Effector CD8-positive, alpha-beta T cell (primary cell): ENCODE results near the gene PLPP3.

Experiments used
- DNase-seq: peaks from one replicate; lab custom pipeline; 2025; lab: John Stamatoyannopoulos, UW

The PLPP3 gene

DNA sequence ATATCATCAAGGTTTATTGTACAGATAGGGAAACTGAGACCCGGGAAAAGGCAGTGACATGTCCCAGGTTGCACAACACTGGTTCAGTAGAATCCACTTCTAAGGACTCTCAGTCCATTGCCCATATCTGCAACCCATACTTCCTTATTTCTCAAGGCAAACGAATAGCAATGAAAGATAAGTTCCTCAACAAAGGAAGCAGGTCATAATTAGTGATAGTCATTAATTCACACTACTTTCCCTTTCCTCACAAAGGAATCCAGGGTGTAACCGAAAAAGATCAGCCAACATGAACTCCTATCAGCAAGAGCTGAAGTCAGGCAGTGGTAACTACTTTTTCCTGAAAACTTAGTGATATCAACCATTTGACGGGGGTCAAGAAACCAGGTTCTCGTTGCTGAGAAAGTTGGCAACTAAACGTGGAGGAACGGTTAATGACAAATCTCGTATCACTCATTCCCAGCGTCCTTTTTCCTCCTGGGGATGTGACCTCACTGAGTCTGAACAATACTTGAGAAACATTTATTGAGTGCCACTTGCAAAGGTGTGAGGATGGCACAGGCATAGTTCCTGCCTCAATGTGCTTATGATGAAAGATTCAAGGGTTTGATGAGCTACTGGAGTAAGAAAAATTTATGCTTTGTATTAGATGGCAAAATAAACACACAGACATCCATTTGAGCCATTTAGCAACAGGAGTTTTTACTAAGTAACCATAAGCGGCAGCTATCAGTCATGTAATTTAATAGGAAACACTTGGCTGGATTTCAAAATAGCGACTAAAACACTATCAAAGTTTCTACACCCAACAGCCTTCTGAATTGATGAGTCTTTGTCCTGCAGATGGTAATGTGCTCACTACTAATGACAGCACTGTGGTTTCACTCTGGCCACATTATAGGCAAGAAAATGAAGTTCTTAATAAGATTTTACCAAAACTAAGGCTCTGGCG, 82.3 kb downstream of the PLPP3 start:
- DNase-seq = no peak

DNA sequence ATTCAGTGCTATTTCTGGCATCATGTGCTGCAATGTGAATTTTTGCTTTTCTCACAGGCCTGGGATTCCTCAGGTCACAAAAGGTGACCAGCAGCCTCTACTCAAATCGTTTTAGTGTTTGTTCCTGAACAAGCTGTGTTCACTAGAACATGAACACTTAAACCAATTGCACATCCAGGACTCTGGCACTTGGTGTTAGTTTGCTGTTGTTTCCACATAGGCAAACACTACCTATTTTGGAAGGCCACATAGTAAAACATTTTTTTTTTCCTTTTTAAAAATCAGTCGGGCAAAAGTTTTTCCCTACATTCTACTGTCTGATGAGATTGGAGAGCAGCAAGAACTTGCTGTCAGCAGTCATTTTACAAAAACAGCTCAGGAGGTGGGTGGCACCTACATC, 83.2 kb downstream of the PLPP3 start:
- no peak for DNase-seq

DNA sequence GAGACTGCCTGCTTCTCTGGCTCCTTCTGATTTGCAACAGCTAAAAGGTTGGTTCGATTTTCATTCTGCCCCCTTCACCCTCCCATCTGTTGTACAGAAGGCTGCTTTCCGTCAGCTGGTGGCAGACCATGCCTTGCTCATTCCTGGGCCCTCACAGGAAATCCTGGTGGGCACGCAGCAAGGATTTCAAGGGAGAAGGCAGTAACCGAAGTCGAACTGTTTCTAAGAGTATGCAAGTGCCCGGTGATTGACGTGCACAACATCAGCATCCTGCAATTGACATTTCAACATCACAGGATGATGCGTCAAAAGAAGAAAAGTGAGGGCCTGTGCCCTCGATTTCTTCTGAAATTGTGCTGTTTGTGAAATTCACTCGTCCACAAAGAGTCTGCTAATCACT, 83.8 kb downstream of the PLPP3 start:
- no peak for DNase-seq

DNA sequence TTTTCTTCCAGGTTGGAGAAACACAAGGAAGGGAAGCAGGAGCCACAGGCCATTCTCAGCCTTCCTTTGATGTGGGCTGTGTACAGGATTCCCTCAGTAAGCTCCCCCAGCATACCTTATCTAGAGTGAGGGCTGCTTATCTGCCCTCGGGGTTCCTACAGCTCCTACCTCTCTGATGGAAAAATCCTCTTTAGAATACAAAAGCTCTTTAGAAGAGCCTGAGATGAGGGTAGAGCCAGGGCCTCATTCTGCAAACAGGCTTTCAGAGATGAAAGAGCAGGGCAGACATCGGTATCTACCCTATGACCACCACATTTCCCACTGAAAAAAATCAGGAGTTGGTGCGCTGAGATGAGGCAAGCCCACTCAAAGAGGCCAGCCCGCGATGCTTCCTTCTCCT, 85.1 kb downstream of the PLPP3 start:
- DNase-seq = no peak

DNA sequence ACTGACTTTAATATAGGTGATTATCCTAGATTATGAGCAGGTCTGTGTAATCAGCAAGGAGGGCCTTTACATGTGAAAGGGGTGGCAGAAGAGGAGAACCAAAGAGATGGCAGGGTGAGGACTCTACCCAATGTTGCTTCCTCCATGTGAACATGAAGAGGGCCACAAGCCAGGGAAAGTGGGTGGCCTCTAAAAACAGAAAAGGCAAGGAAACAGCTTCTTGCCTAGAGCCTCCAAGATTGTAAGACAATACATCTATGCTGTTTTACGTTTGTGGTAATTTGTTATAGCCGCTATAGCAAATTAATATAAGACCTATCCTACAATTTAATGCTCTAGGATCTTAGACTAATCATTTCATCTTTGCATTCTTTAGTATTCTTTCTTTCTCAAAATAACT, 85.5 kb downstream of the PLPP3 start:
- no peak for DNase-seq

DNA sequence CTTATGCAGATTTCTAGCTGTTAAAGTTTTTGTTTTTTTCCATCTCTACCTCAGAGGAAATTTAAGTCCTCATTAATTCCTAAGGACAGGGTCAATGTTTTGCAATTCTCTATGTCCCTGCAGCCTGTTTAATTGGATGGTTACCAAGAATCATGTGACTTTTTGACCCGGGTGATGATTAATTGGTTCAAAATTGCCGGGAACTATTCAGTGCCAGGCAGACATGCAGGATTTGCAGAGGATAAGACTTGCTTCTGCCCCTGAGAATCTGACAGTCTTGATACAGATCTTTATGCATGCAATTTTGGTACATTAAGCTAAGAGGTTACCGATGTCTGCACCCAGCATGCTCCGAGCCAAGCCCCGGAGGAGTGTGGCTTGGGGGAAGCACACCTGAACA, 87.9 kb downstream of the PLPP3 start:
- no peak for DNase-seq

DNA sequence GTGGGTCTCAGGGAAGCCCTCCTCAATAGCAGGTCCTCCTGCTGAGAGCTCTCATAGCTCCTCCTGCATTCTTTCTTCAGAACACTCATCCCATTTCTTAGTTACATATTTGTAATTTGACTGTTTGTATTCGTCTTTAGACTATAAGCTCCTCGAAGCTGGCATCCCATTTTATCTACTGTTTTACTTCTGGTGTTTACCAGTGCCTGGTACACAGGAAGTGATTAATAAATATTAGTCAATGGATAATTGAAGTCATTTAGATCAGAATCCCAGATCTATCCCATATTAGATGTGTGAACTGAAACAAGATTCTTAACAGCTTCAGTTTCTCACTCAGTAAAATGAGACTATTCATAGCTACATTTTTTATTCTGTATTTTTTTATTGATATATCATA, 88.7 kb downstream of the PLPP3 start:
- DNase-seq = no peak

DNA sequence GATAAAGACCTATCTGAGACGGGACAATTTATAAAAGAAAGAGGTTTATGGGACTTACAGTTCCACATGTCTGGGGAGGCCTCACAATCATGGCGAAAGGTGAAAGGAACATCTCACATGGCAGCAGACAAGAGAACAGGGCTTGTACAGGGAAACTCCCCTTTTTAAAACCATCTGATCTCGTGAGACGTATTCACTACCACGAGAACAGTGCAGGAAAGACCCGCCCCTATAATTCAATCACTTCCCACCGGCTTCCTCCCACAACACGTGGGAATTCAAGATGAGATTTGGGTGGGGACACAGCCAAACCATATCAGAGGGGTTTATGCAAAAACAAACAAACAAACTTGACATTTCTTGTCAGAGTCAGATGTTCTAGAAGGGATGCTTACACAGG, 89.7 kb downstream of the PLPP3 start:
- DNase-seq = no peak

DNA sequence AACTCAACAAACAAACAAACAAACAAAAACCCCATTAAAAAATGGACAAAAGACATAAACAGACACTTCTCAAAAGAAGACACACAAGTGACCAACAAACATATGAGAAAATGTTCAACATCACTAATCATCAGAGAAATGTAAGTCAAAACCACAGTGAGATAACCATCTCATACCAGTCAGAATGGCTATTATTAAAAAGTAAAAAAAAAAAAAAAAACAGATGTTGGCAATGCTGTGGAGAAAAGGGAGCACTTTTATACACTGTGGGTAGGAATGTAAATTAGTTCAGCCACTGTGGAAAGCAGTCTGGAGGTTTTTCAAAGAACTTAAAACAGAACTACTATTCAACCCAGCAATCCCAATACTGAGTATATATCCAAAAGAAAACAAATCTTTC, 94.7 kb downstream of the PLPP3 start:
- DNase-seq = no peak

DNA sequence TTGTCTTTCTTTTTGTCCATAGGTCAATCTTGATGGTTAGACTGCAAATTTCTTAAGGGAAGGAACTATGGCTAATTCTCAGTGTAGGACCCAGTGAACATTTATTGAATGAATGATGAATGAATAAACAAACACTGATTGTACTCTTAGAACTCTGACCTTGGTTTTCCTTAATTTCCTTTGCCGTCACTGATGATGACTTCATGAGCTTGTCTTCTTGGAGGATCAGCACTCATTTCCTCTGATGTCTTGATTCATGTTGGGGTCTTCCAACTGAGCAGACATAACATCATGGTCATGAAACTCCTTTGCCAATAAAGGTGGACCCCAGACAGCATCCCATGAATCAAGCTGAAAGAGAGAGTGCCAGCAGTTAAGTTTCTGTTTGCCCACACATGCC, 96.3 kb downstream of the PLPP3 start:
- DNase-seq = no peak

DNA sequence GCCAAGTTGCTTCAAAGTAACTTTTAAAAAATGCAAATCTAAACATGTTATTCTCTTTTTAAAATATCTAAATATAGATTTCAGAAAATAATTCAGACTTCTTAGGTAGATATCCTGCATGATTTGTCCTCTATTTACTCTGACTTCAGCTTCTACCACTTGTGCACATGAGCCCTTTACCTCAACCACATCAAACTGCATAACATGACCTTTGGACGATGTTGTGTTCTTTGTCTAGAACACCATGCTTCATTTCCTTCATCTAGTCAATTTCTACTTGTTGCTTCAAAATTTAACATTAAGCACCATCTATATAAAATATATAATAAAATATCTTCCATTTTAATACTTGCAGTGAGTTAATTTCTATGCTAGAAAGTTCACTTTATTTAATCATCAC, 96.9 kb downstream of the PLPP3 start:
- no peak for DNase-seq

DNA sequence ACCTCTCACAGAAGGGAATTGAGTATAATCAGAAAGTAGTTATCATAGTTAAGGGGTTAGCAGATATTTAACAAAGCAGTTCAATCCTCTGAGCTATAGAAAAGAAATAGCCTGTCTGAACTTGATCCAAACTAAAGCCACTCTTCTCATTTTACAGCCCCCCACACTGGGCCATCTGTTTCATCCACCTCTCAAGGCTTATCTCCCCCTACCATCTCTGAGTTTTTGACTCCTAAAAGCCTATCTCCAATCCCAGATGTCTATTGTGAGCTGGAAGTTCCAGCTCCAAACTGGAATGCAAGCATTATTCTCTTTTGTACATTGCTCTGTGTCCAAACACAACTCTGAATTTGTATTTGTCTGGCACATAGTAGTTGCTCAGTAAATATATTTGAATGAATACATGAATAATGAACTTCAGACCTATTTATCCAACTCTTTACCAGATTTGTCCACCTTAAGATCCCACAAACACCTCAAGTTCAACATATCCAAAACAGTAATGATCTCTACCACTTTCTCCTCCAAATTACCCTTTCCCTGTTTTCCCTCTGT, 98.1 kb downstream of the PLPP3 start:
- DNase-seq = no peak

DNA sequence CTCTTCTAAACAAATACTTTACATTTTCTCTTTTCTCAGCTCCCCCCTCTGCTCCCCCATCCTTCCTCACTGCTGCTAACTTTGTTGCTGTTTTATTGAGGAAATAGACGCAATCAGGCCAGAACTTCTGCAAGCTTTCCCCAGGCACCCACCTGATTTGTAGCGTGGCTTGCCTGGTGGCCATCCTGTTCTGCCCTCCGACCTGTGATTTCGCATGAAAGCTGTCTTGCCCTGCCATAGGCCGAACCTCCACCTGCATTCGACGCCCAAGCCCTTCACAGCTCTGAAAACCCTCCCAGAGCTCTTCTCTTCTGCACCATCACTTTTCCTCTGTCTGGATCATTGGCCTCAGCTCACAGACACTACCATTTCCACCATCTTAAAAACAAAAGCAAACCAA, 100.6 kb downstream of the PLPP3 start:
- no peak for DNase-seq

DNA sequence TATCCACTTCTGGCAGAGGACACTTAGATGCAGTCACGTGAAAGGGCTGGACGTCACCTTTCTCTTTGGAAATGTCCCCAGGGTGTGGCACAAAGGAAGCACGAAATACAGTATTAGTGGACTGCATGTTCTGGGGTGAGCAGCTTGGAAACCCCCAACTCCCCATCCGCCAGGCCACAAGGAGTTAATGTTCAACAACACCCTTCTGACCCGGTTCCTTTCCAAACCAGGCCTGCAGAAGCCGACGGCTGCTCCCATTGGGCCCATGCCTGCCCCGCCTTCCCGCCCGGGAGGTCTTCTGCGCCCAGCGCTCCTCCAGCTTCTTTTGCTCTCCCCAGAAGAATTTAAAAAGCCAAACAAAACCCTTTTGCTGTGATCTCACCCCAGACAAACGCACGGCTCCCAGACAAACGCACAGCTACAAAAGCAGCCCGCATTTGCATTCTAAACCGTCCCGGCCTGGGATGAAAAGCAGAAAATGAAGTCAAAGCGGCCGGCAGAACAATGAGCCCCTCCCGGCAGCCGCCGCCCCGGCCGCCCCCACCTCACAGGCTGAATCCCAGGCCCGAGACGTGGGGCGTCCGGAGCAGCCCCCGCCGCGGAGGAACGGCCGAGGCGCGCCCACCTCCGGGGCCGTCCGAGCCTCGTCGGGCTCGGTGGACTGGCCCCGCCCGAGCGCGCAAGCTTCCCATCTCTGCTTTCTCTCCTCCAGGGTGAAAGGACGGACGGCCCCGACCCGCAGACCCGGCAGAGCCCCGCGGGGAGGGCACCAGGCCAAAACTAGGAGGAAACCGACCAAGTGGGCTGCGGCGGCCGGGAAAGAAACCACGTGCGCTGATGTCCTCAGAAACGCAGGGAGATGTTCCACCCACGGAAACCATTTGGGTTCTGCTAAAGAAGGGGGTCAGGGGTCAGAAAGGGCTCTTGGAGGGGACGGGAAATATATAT, 101.9 kb downstream of the PLPP3 start:
- no peak for DNase-seq

DNA sequence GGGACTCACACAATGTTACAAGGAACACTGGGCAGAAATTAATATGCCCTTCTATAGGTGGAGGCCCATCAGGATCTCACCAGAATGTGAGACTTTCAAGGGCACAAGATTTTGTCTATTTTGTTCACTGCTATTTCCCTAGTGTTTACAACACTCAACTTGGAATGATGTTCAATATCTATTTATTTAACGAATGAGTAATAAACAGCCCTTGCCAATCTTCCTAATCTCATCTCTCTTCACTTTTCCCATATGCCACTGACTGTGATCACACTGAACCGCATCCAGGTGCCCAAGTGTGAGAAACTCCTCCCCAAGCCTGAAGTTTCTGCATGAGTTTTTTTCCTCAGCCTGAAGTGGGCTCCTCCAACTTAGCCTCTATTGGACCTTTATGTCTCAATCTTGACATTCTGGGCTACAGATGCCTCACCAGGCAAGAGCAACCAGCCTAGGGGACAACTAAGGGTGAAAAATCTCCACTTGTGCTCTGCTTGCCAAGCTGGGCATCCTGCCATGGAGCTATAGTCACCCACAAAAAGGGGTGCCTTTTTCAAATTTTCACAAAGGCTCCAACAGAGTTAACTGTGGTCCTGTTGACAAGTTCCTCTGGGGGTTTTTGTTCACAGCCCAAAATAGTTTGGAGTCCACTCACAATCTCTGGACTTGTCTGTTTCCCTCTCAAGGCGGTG, 105.6 kb downstream of the PLPP3 start:
- DNase-seq = no peak

DNA sequence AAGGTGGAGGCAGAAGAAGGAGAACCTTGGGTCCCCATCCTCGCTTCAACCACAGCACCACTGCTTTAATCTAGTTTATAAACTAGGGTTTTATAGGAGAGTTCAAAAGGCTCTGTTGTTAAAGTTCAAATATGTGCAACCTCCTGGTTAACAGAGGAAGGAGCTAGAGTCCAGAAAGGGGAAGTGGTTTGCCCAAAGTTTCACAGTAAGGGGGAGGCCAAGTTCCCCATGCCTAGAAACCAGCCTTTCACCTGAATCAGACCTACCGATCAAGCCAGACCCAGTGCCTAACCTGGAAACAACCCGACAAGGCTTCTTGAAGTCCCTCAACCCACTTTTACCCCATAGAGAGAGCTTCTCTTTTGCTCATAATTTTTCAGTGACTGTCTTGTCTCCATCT, 106.5 kb downstream of the PLPP3 start:
- no peak for DNase-seq

DNA sequence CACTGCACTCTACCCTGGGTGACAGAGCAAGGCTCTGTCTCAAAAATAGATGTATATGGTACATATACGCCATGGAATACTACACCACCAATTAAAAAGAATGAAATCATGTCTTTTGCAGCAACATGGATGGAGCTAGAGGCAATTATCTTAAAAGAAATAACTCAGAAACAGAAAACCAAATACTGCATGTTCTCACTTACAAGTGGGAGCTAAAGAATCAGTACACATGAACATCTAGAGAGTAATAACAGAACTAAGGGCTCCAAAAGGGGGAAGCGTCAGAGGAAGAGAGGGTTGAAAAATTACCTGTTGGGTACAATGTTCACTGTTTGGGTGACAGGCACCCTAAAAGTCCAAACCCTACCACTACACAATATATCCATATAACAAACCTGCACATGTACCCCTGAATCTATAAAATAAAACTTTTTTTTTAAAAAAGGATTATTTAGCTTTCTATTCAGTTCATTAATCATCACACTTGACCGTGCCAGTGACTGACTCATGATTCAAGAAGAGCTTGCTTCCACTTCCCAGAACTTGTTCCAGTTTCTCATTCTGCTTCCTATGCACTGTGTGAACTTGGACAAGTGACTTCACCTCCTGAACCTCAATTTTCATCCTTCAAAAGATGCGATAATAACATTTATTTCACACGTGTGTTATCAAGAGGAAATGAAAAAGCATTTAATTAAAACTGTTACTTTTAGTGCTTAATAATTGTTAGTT, 109.6 kb downstream of the PLPP3 start:
- no peak for DNase-seq

DNA sequence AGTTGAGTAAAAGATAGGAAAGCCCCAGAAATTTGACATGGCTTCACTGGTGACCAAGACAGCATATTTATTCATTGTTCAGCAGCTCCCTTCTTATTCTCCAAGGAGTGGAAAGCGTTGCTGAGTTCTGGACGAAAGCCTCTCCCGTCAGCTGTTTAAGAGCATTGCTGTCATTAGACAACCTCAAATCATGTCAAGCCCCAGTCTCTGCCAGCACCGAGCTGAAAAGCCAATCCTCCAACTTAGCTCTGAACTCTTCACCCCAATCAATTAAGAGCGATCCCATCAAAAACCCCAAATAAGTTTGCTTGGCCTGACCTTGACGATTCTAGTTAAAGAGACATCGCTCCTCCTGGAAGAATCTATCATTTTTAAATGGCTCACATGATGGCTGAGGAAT, 110.8 kb downstream of the PLPP3 start:
- DNase-seq = no peak

DNA sequence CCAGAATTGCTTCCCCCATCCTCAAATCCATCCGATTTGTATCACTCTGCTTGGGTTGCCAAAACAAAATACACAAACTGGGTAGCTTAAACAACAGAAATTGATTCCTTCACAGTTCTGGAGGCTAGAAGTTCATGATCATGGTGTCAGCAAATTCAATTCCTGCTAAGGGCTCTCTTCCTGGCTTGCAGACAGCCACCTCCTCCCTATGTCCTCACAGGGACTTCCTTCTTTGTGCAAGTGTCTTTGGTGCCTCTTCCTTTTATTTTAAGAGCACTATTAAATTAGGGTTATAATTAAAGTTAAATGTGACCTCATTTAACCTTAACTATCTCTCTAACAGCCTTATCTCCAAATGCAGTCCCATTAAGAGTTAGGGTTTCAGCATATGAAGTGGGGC, 112.8 kb downstream of the PLPP3 start:
- no peak for DNase-seq

DNA sequence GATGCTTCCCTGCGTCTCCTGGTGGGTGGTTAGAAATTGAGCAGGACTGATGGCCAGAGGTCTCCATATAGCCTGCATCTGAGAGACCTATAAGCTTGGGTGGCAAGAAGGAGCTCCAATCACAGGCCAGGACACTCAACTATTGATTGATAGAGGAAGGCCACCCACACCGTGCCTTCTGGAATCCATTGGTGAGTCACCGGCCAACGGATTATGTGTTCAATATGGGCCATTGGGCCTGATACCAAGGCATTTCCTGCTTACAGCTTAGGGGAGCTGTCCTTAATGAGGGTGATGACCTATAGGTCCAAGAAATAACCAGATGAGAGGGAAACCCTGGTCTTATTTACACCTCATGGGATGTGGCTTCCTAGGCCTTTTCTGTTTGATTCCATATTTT, 115.1 kb downstream of the PLPP3 start:
- DNase-seq = no peak

DNA sequence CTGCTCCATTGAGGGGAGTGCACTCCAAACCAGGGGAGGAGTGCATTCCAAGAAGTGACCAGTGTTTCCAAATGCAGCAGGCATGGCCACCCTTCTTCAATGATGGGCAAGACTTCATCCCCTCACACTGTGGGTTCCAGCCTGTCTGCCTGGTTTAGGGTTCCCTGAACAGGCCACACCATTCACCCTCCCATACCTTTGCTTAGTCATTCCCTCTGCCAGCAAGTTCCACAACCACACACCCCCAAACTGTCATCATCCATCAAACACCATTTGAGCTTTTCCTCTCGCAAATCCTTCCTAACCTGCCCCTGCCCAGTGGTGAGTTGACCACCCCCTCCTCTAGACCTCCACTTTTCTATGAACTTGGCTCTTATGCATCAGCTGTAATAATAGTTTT, 116.0 kb downstream of the PLPP3 start:
- no peak for DNase-seq
